Neural progenitor cell (in vitro differentiated cells): ENCODE data around the gene HERC6.

ENCODE experiments used
- CTCF ChIP-seq: fragments of 200-600 bp; sonication (generic); IDR thresholded peaks from 2 replicates; pipeline ENCODE4 v1.5.1; 2017; ENCODE audit warnings: antibody characterized with exemption, mild to moderate bottlenecking
- EZH2 ChIP-seq: fragments of 200-600 bp; sonication (generic); IDR thresholded peaks from 2 replicates; pipeline ENCODE4 v1.6.1; 2017; ENCODE audit warnings: antibody characterized with exemption, mild to moderate bottlenecking, moderate library complexity
- EZH2phosphoT487 ChIP-seq: fragments of 200-600 bp; sonication (generic); IDR thresholded peaks from 2 replicates; pipeline ENCODE4 v1.6.1; 2017; ENCODE audit warnings: antibody characterized with exemption

- TF ChIP-seq CTCF (no peak), EZH2 (no peak), EZH2phosphoT487 (no peak)
Observed at GRCh38 chr4:88451205-88451604, 72.6 kb downstream of the HERC6 start.
